Endothelial cell of umbilical vein (primary cell): ENCODE results near the gene TOP3A. TPM values are rescaled to one million over a fixed set of nuclear protein-coding genes. Genes with fewer than 3 reads are reported as not detected.
A peak's percentile ranks its signal among the peaks of the same experiment; 100 is the strongest.

Experiments used
- BruUV-seq: library from RNA; stranded (reverse); fragments of 400-500 nt; replicated peaks from 2 replicates; lab custom pipeline; 2021; lab: Mats Ljungman, UMichigan
- CTCF ChIA-PET: fragments of 300-600, 350-600 bp; sonication (Branson Sonifier 250); formaldehyde crosslinking; loops from one replicate; lab custom pipeline; 2021; ENCODE audit warnings: antibody characterized with exemption, inconsistent platforms; lab: Charles Lee
- POLR2A ChIA-PET: fragments of 300-600, 350-600 bp; sonication (Branson Sonifier 250); formaldehyde crosslinking; loops from one replicate; lab custom pipeline; 2021; ENCODE audit warnings: antibody characterized with exemption, inconsistent platforms; lab: Charles Lee
- DNase-seq: peaks from one replicate; pipeline ENCODE4 v3.0.0-alpha.2; 2011; ENCODE audit warnings: low read depth, low spot score
- FAIRE-seq: peaks from 2 replicates; lab custom pipeline; 2011; peaks lifted over from hg19 to GRCh38; lab: Jason Lieb, UNC
- H2AFZ ChIP-seq: 2 replicates; pipeline ENCODE4 v1.6.0; 2012; ENCODE audit warnings: low read depth, low read length, control low read depth, inconsistent platforms
- H3K27ac ChIP-seq: 2 replicates; pipeline ENCODE4 v1.5.1; 2011; ENCODE audit warnings: low read depth, mild to moderate bottlenecking, control low read depth, low read length, moderate library complexity; ENCODE audit not compliant: insufficient read depth
- H3K27me3 ChIP-seq, 2 experiments: 2 replicates each; pipeline versions ENCODE4 v1.6.0 to v1.6.1; 2011; ENCODE audit warnings: low read length in 2 of 2, mixed read lengths in 1 of 2; ENCODE audit not compliant: control insufficient read depth in 2 of 2, insufficient read depth in 2 of 2
- H3K36me3 ChIP-seq, 2 experiments: 2 replicates in 1 of 2; 3 replicates in 1 of 2; pipeline ENCODE4 v1.5.1; 2011; ENCODE audit warnings: low read length in 2 of 2, mild to moderate bottlenecking in 1 of 2, moderate library complexity in 1 of 2; ENCODE audit not compliant: control insufficient read depth in 2 of 2, insufficient read depth in 2 of 2; ENCODE audit errors: extremely low read depth in 1 of 2
- H3K4me1 ChIP-seq: 3 replicates; pipeline ENCODE4 v1.5.1; 2011; ENCODE audit warnings: mild to moderate bottlenecking, low read length; ENCODE audit not compliant: control insufficient read depth, insufficient read depth; ENCODE audit errors: extremely low read depth
- H3K4me2 ChIP-seq: 2 replicates; pipeline ENCODE4 v1.6.1; 2011; ENCODE audit warnings: low read length, control low read depth, mixed read lengths; ENCODE audit not compliant: insufficient read depth
- H3K4me3 ChIP-seq, 3 experiments: fragments of 200-600 bp in 1 of 3; sonication (generic), shearing (Covaris generic) in 1 of 3; replicated peaks in 1 of 3; 2 replicates each; pipeline ENCODE4 v1.5.1; 2011 to 2016; ENCODE audit warnings: control low read depth in 3 of 3, low read length in 3 of 3, mild to moderate bottlenecking in 2 of 3, inconsistent platforms in 1 of 3, low read depth in 1 of 3, moderate library complexity in 1 of 3; ENCODE audit not compliant: insufficient read depth in 1 of 3
- H3K79me2 ChIP-seq: 2 replicates; pipeline ENCODE4 v1.6.0; 2012; ENCODE audit warnings: low read length, inconsistent platforms; ENCODE audit not compliant: control insufficient read depth, insufficient read depth
- H3K9ac ChIP-seq: replicated peaks from 2 replicates; pipeline ENCODE3; 2011; ENCODE audit warnings: low read length, control low read depth; ENCODE audit not compliant: insufficient read depth; ENCODE audit errors: extremely low read depth
- H3K9me1 ChIP-seq: replicated peaks from 3 replicates; pipeline ENCODE4 v1.6.0; 2011; ENCODE audit warnings: mild to moderate bottlenecking, low read length; ENCODE audit not compliant: control insufficient read depth, insufficient read depth; ENCODE audit errors: extremely low read depth
- H3K9me3 ChIP-seq: replicated peaks from 2 replicates; pipeline ENCODE4 v1.5.1; 2012; ENCODE audit warnings: low read length, inconsistent platforms; ENCODE audit not compliant: control insufficient read depth, insufficient read depth
- H4K20me1 ChIP-seq: replicated peaks from 2 replicates; pipeline ENCODE3; 2011; ENCODE audit warnings: mild to moderate bottlenecking, low read length; ENCODE audit not compliant: control insufficient read depth, insufficient read depth; ENCODE audit errors: extremely low read depth
- CTCF ChIP-seq, 2 donors: IDR thresholded peaks; 1 replicate in 1 of 2; 2 replicates in 1 of 2; pipeline ENCODE4 v1.5.1; 2011; ENCODE audit warnings: low read length in 2 of 2, mild to moderate bottlenecking in 2 of 2, moderate library complexity in 2 of 2, control low read depth in 1 of 2, inconsistent platforms in 1 of 2, low read depth in 1 of 2; ENCODE audit not compliant: insufficient read depth in 1 of 2; ENCODE audit errors: extremely low read depth in 1 of 2
- EZH2 ChIP-seq: IDR thresholded peaks from 2 replicates; pipeline ENCODE4 v1.6.1; 2012; ENCODE audit warnings: borderline replicate concordance, low read depth, mild to moderate bottlenecking, moderate library complexity, low read length, inconsistent platforms; ENCODE audit not compliant: severe bottlenecking
- FOS ChIP-seq: IDR thresholded peaks from 2 replicates; pipeline ENCODE4 v1.6.1; 2011; ENCODE audit warnings: mild to moderate bottlenecking, low read length, moderate library complexity, borderline replicate concordance; ENCODE audit not compliant: insufficient read depth
- GATA2 ChIP-seq: IDR thresholded peaks from 2 replicates; pipeline ENCODE4 v1.7.0; 2011; ENCODE audit warnings: low read depth, mild to moderate bottlenecking, moderate library complexity, mixed read lengths, low read length; ENCODE audit not compliant: insufficient read length, insufficient read depth
- JUN ChIP-seq: IDR thresholded peaks from 2 replicates; pipeline ENCODE4 v1.6.1; 2011; ENCODE audit warnings: borderline replicate concordance, low read depth; ENCODE audit not compliant: insufficient read length, insufficient read depth
- MAX ChIP-seq: IDR thresholded peaks from 2 replicates; pipeline ENCODE4 v1.6.1; 2011; ENCODE audit not compliant: insufficient read depth, insufficient read length
- MYC ChIP-seq: IDR thresholded peaks from one replicate; pipeline ENCODE4 v1.6.1; 2011; ENCODE audit warnings: mild to moderate bottlenecking, low read depth, low read length
- POLR2A ChIP-seq: IDR thresholded peaks from 2 replicates; pipeline ENCODE4 v1.6.1; 2012; ENCODE audit warnings: low read depth, mild to moderate bottlenecking, control low read depth, low read length
- POLR2AphosphoS5 ChIP-seq: IDR thresholded peaks from 2 replicates; pipeline ENCODE4 v1.6.1; 2012; ENCODE audit warnings: low read depth, mild to moderate bottlenecking, control low read depth, low read length, moderate library complexity; ENCODE audit not compliant: insufficient read depth
- dilution Hi-C: fragments of 300-500 bp; cut with MboI; formaldehyde crosslinking; loops from one replicate; pipeline ENCODE4 v1.15.0; 2019; ENCODE audit warnings: low sequenced_read_pairs; ENCODE audit not compliant: extremely low pct_ligation_motif_present
- intact Hi-C: fragments of 100-400 bp; cut with micrococcal nuclease; formaldehyde crosslinking; loops from one replicate; pipeline ENCODE4 v1.10.0; 2022
- polyA plus RNA-seq, 4 experiments: library from polyadenylated mRNA; depleted of rRNA in 3 of 4; stranded (reverse) in 3 of 4; unstranded in 1 of 4; fragments of >200 nt; gene quantifications; 2 replicates each; pipeline versions ENCODE4 v1.2.1 to v1.2.3, GENCODE V29; 2011 to 2012; ENCODE audit warnings: missing spikeins in 1 of 4
- total RNA-seq: library from RNA; stranded (reverse); gene quantifications from 2 replicates; pipeline ENCODE4 v1.2.3, GENCODE V29; 2021

Gene TOP3A
- total and polyA plus RNA-seq, 2 donors (not counting 3 experiments of a cell fraction or from before 2014, with no cell fraction given) = 20.4 to 53.1 TPM

GRCh38 chr17:18253187-18253884, 61.5 kb downstream of the TOP3A start:
- Histone ChIP-seq H2AFZ (no peak overlapping the region), H3K9ac (no peak overlapping the region), H3K4me2 (no peak overlapping the region), H3K27me3 (no peaks in the 10 kb centered on the region), H3K36me3 (peaks cover 4 to 62% of the 10 kb centered on the region in 2 experiments), H3K9me3 (no peaks in the 10 kb centered on the region), H3K4me3 (no peak overlapping the region), H3K79me2 (peaks cover 23% of the 10 kb centered on the region), H3K4me1 (peaks cover 15% of the 10 kb centered on the region), H4K20me1 (no peaks in the 10 kb centered on the region), H3K27ac (no peak overlapping the region), H3K9me1 (no peaks in the 10 kb centered on the region)
- TSS peak; percentile 6 for BruUV-seq
- no peak for FAIRE-seq
- TF ChIP-seq JUN = no peak
- no peak for TF ChIP-seq GATA2
- no peak for TF ChIP-seq FOS
- no peak for TF ChIP-seq EZH2
- no peak for TF ChIP-seq MAX
- no peak for TF ChIP-seq POLR2AphosphoS5
- TF ChIP-seq POLR2A = no peak
- no peak for TF ChIP-seq MYC
- TF ChIP-seq CTCF (IDR thresholded peaks at IDR 0.05; ENCODE audit: extremely low read depth in 1 of 2, insufficient read depth in 1 of 2, low read depth in 1 of 2, low read length in 2 of 2) = no peak
- ChIA-PET POLR2A (no interaction called here), CTCF (interaction anchor here (2.1 kb wide), 1 partner anchor 17 kb away, joined by 5 read pairs; no protein-coding TSS in a partner anchor)
- dilution Hi-C loops (no loop called here), intact Hi-C loops (no loop called here)
- no peak for DNase-seq
